DMS53 treated with DMSO at 0.1 percent for 48 hours (cell line): ENCODE data around the gene SP5.
"Not testable (repeated sequence)": the region's sequence is repeated elsewhere in the genome, so short reads cannot be mapped to it uniquely, and the experiment has no call there.

Experiments
- DNase-seq: peaks from one replicate; lab custom pipeline; 2025; ENCODE audit not compliant: unreplicated experiment; lab: John Stamatoyannopoulos, UW

SP5 gene

DNA sequence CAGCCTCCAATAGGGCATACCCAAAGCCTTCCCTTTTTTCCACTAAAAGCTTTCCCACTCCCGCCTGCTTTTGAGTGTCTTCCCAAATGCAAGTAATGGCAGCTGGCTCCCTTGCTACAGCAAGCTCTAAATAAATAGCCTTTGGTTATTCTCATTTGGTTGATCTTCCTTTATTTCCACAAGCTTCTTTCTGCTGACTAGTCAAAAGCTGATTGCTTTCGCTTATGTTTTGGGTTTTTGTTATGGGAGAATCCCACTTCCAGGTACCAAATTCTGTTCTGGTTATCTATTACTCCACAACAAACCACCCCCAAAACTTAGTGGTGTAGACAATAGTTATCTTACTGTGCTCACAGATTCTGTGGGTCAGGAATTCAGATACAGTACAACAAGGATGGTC lies 22.3 kb downstream of the SP5 start:
- DNase-seq, result no peak

DNA sequence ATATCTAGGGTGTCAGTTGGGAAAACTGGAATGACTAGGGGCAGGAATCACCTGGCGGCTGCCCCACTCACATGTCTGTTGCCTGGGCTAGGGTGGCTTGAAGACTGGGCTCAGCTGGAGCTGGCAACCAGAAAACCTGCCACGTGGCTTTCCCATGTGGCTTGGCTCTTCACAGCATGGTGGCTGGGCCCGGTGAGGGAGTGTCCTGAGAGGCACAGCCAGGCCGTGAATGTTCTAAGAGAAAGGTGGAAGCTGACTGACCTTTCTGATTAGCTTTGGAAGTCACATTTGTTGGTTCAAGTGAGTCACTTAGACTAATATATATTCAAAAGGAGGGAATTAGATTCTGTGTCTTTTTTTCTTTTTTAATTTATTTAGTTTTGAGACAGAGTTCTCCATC lies 22.7 kb downstream of the SP5 start:
- no peak for DNase-seq

DNA sequence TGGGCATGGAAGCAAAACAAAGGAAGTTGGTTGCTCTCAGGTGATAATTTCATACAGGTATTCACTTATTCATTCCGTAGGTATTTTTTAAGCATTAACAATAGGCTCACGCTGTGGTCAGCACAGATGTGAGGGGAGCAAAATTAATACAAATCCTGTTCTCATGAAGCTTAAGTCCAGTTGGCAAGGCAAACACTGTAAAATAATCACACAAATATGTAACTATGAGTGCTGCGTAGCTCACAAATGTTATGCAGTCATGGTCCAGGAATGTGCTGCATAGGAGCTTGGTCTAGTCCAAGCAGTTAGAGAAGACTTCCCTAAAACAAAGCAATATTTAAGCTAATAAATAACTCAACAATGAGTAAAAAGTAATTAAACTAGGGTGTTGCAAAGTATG lies 23.9 kb downstream of the SP5 start:
- DNase-seq, result no peak

DNA sequence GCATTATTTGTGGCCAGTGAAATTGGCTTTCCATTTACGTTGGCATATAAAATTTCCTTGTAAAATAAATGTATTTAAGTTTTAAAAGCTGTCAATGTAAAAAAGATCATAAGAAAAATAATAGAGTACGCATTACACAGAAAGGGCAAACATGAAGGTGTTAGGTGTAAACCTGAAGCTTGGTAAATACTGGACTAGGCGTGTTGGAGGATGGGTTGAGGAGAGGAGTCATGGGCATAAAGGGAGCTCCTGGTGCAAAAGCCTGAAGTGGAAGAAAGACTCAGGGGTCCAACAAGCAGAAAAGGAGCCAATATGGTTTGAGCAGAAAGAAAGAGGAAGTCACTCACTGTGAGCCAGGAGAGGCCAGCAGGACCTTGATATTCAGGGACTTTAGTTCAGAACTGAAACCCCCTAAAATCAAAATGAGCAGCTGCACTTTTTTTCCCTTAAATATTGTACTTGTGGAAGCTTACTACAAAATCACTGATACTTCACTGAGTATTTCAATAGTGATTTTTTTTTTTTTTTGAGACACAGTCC lies 24.4 kb downstream of the SP5 start:
- DNase-seq, result no peak

DNA sequence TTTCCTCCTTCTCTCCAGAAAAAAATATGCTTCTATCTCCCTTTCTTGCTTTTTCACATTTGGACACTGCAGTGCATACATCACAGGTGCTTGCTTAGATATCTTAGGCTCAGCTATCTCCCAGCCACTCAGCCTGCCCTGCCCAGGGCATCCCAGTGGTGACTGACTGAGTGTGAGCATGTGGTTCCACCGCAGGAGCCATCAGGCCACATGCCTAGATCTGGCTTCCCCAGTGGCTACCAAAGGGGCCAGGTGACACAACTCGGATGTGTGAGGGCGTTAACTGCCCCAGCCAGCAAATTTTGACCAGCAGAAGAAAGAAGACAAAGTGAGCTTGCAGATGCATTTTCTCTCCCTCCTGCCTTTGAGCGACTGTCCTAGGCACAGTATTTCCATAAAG lies 25.5 kb downstream of the SP5 start:
- DNase-seq, result no peak

DNA sequence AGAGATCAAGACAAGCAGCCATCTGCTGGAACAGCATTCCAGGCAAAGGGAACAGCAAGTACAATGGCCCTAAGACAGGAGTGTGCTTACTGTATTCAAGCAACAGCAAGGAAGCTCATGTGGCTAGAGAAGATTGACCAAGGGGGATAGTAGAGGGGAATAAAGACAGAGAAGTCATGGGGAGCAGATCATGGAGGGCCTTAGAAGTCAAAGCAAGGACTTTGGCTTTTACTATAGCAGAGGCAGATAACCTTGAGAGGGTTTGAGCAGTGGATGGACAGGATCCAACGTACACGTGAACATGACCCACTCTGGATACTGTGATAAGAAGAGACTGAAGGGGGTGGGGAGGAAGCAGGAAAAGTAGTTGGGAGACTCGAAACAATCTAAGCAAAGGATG lies 26.9 kb downstream of the SP5 start:
- DNase-seq, result no peak

DNA sequence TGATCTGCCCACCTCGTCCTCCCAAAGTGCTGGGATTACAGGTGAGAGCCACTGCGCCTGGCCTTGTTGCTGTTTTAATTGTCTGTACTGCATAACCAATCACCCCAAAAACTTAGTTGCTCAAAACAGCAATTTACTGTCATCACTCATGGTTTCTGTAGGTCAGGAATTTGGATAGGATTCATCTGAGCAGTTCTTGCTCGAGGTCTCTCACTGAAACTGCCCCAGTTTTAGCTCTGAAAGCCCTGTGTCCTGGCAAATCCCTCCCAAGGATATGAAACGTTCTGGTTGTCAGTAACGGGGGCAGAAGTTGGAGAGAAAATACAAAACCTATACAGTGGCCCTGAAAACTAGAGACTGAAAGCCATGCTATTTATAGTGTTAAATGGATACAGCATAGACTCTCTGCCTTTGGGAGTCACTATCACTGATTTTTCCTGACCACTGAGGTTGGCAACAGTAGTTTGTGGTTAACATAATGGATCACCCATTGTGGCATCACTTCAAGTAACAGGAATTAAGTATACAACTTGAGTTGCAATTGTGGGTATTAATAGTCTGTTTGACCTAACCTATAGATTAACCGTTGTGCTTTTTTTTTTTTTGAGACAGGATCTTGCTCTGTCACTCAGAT lies 27.9 kb downstream of the SP5 start:
- no peak for DNase-seq

DNA sequence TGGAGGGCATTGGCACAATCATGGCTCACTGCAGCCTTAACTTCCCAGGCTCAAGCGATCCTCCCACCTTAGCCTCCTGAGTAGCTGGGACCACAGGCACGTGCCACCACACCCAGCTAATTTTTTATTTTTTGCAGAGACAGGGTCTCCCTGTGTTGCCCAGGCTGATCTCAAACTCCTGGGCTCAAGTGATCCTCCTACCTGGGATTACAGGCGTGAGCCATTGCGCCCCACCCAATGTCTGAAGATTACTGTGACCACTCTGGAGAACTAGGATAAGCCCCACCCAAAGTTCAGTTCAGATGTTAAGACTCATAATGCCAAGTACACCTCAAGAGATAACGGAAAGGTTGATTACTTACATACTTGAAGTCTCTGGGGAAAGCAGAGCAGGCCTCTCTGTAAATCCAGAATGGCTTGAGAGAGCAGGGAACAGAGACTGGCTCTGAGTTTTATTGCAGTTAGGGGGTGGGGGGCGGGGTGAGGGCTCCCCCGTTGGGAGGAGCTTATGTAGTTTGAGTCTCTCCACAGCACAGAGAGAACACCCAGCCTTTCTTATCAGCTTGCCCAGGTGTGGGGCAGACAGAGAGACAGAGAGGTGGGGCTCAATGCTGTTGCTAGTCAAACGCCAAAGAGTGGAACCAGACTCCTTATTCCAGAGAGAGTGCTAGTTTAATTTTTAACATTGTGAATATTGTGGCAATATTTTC lies 28.5 kb downstream of the SP5 start:
- DNase-seq, result no peak

DNA sequence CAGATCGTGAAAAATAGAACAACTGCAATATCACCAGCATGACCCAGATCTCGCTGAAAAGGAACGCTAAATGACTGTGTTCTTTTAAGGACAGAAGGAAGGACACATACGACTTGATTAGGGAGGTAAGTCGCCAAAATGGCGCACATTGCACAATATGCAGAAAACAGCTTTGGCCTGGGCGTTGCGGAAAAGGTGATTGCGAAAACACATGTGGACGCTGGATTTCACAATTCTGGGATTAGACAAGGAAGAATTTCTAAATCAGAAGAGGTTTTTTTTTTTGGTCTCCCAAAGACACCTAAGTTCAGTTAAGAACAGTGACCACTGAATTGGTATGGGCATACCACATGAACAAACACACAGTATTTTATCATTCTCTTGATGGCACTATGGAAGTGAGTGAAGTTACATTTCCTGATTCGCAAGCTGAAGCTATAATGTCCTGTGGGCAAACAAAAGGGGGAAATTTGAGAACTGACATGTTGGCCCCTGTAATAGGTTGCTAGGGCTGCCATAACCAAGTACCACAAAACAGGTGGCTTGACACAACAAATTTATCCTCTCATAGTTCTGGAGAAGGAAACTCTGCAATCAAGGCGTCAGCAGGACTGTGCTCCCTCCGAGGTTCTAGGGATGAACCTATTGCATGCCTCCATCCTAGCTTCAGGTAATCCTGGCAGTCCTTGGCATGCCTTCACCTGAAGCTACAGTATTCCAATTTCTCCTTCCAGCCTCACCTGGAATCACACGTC lies 29.3 kb downstream of the SP5 start:
- no peak for DNase-seq

DNA sequence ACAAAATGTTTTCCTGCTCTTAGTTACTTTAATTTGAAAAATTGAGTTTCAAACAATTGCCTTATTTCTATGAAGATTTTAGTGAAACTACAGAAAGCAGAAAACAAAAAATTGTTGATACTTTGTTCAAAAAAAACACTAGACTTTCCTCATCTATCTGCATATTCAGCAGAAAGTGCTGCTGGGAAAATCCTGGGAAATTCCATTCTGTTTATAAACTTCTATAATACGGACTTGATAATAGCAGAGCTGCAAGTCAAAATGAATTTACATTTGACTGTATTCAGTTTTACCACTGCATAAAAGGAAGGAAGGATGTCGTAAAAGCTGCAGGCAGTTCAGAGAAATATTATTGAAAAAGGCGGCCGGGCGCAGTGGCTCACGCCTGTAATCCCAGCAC lies 30.2 kb downstream of the SP5 start:
- no peak for DNase-seq

DNA sequence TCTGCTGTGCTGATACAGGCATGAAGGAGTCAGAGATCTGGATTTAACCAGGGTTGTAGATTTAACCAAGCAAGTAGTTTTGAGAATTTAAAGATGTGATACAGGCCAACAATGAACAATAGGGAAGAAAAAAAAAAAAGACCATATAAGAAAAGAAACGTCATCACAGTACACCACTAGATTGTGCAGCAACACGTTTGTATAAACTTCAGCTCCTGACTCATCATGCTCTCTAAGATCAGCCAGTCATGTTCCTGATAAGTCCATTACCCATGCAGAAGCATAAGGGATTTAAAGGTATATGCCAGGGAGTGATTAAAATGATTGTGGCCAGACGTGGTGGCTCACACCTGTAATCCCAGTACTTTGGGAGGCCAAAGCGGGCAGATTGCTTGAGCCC lies 32.8 kb downstream of the SP5 start:
- DNase-seq, result no peak

DNA sequence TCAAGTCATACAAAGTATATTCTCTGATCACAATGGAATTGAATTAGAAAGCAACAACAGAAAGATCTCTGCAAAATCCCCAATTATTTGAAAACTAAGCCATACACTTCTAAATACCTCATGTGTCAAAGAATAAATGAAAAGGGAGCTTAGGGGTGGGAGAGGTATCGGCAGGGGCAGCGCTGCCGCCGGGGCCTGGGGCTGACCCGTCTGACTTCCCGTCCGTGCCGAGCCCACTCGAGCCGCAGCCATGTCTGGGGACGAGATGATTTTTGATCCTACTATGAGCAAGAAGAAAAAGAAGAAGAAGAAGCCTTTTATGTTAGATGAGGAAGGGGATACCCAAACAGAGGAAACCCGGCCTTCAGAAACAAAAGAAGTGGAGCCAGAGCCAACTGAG lies 36.4 kb downstream of the SP5 start:
- not testable (repeated sequence) for DNase-seq

DNA sequence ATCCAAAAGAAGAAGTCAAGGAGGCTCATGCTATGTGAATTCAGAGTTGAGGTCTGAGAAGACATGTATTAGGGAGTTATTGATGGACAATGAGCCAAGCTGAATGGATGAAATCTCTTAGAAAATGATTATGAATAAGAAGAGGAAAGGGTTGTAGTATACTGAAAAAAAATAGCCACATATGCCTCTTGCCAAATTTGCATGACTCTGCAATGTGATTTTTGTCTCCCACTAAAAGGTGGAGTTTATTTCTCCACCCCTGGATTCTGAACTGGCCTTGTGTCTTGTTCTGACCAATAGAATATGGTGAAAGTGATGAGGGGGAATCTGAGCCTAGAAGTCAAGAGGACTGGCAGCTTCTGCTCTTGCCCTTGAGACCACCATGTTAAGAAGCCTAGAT lies 46.4 kb downstream of the SP5 start:
- DNase-seq, result no peak

DNA sequence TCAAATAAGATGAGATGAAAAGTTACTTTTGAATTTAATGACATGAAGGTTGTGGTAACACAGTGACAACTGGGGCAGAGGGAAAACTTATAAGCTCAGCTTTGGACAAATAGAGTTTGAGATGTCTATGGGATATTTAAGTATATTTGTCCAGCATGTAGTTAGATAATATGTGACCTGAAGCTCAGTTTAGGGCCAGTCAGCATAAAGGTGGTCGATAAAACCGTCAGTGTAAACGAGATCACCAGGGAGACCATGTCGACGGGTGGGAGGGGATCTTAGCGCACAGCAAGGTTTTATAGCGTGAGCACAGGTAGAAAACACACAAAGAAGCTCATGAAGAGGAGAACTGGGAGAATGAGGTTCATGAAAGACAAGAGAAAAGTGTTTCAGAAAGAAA lies 47.6 kb downstream of the SP5 start:
- DNase-seq, result no peak

DNA sequence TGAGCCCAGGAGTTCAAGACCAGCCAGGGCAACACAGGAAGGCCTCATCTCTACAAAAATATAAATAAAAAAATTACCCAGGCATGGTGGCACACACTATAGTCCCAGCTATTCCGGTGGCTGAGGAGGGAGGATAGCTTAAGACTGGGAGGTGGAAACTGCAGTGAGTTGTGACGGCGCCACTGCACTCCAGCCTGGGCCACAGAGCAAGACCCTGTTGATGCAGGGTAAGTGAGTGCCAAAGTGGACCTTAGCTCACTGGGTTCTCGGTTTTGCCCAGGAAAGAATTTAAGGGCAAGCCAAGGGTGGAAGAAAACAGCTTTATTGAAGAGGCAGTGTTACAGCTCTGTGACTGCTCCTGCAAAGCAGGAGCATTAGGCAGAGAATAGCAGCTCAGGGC lies 48.1 kb downstream of the SP5 start:
- DNase-seq, result no peak

DNA sequence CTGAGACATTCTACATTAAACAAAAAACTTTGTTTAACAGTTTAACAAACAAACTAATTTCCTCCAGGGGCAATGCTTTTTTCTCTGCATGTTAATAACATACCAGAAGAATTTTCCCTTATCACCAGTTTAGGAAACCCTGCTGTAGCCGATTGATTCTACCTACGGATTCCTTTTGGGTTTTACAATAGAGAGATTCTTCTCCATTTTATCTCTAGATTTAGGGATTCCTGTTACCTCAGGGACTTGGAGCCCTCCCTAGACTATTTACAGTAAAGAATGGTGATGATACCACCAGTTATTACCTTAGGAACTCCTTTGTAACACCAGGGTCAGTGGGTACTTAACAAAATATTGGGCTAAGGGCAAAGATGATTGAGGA lies 49.7 kb downstream of the SP5 start:
- no peak for DNase-seq

DNA sequence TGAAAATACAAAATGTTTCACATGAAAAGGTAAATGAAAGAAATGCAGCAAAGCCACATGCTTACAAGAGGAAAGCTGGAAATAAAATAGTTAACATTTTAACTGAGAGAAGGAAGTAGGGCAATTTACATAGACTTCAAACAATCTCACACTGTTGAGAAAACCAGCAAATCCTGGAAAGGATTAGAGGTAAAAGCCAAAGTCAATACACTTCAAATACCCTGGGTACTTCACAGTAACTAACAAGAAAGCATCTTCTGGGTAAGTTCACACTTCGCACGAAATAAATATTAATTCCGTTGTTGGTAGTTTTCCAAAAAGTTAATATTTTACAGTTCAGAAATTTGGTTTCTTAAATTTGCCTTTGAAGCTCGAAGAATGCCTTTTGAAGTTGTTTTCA lies 51.6 kb downstream of the SP5 start:
- peak; percentile 83 for DNase-seq
